ENCODE data around the gene SHCBP1.

The SHCBP1 gene

GRCh38 chr16:46614006-46614405 lies 7.2 kb downstream of the SHCBP1 start:
- DNase-seq: no peak

- no peak for DNase-seq
These were observed 7.8 kb downstream of the SHCBP1 start for GRCh38 chr16:46613352-46613751.

GRCh38 chr16:46612121-46612520 lies 9.1 kb downstream of the SHCBP1 start:
- DNase-seq: no peak

- peak in 1 of 2 experiments; percentile 12 for DNase-seq
These were observed 13.7 kb downstream of the SHCBP1 start for GRCh38 chr16:46607529-46607928.

- DNase-seq: no peak
These were observed 14.9 kb downstream of the SHCBP1 start for GRCh38 chr16:46606231-46606630.

GRCh38 chr16:46591257-46591656 lies 29.9 kb downstream of the SHCBP1 start:
- no peak for DNase-seq

GRCh38 chr16:46586011-46586577 lies 35.1 kb downstream of the SHCBP1 start:
- DNase-seq: no peak

- no peak for DNase-seq
These were observed 38.1 kb downstream of the SHCBP1 start for GRCh38 chr16:46583036-46583435.

GRCh38 chr16:46582313-46582712 lies 38.9 kb downstream of the SHCBP1 start:
- no peak for DNase-seq

GRCh38 chr16:46577988-46578579 lies 43.1 kb downstream of the SHCBP1 start:
- no peak for DNase-seq

GRCh38 chr16:46573834-46574159 lies 47.4 kb downstream of the SHCBP1 start:
- no peak for DNase-seq

- DNase-seq: no peak
These were observed 48.0 kb downstream of the SHCBP1 start for GRCh38 chr16:46573008-46573833.

- DNase-seq: no peak
These were observed 51.9 kb downstream of the SHCBP1 start for GRCh38 chr16:46569231-46569735.

GRCh38 chr16:46568472-46569230 lies 52.5 kb downstream of the SHCBP1 start:
- DNase-seq: no peak

- DNase-seq: no peak
These were observed 58.2 kb downstream of the SHCBP1 start for GRCh38 chr16:46562979-46563378.

- no peak for DNase-seq
These were observed 63.2 kb downstream of the SHCBP1 start for GRCh38 chr16:46558018-46558417.

- no peak for DNase-seq
These were observed 65.2 kb downstream of the SHCBP1 start for GRCh38 chr16:46555951-46556350.

GRCh38 chr16:46554435-46554834 lies 66.7 kb downstream of the SHCBP1 start:
- DNase-seq: peak; percentile 12 to 60

- DNase-seq: no peak
These were observed 71.7 kb downstream of the SHCBP1 start for GRCh38 chr16:46549477-46549876.

Data from NCI-H446 (cell line).